Fibroblast of lung (primary cell): ENCODE results near the gene HRNR. TPM values are rescaled to one million over a fixed set of nuclear protein-coding genes. Genes with fewer than 3 reads are reported as not detected.
"Not testable (repeated sequence)": the region's sequence is repeated elsewhere in the genome, so short reads cannot be mapped to it uniquely, and the experiment has no call there.

ENCODE experiments used
- DNase-seq, 2 donors: peaks; one replicate each; pipeline versions ENCODE4 v3.0.0 to v3.0.0-alpha.2; 2010; ENCODE audit warnings: low read depth in 2 of 2
- H2AFZ ChIP-seq: 2 replicates; pipeline ENCODE4 v1.5.1; 2012; ENCODE audit warnings: low read length, control low read depth, inconsistent platforms
- H3K27ac ChIP-seq: 2 replicates; pipeline ENCODE4 v1.5.1; 2011; ENCODE audit warnings: low read length, control low read depth; ENCODE audit not compliant: insufficient read depth
- H3K27me3 ChIP-seq: 2 replicates; pipeline ENCODE4 v1.5.1; 2011; ENCODE audit warnings: mild to moderate bottlenecking, low read length; ENCODE audit not compliant: control insufficient read depth, insufficient read depth
- H3K36me3 ChIP-seq: 2 replicates; pipeline ENCODE4 v1.5.1; 2011; ENCODE audit warnings: low read length; ENCODE audit not compliant: control insufficient read depth, insufficient read depth
- H3K4me1 ChIP-seq: 2 replicates; pipeline ENCODE4 v1.5.1; 2011; ENCODE audit warnings: low read length; ENCODE audit not compliant: control insufficient read depth, insufficient read depth; ENCODE audit errors: extremely low read depth
- H3K4me2 ChIP-seq: 2 replicates; pipeline ENCODE4 v1.5.1; 2011; ENCODE audit warnings: low read length, control low read depth; ENCODE audit not compliant: insufficient read depth; ENCODE audit errors: extremely low read depth
- H3K4me3 ChIP-seq, 4 experiments: fragments of 200-600 bp in 1 of 4; sonication (generic) in 1 of 4; replicated peaks in 1 of 4; 2 replicates each; pipeline ENCODE4 v1.5.1; 2011 to 2016; ENCODE audit warnings: low read length in 4 of 4, low read depth in 3 of 4, mild to moderate bottlenecking in 3 of 4, control low read depth in 2 of 4, inconsistent platforms in 1 of 4, mixed read lengths in 1 of 4; ENCODE audit not compliant: insufficient read depth in 1 of 4; ENCODE audit errors: control extremely low read depth in 1 of 4
- H3K79me2 ChIP-seq: 2 replicates; pipeline ENCODE4 v1.5.1; 2012; ENCODE audit warnings: mild to moderate bottlenecking, low read length, inconsistent platforms; ENCODE audit not compliant: control insufficient read depth, insufficient read depth
- H3K9ac ChIP-seq: 2 replicates; pipeline ENCODE4 v1.5.1; 2011; ENCODE audit warnings: mild to moderate bottlenecking, low read length, control low read depth; ENCODE audit not compliant: insufficient read depth
- H3K9me3 ChIP-seq: 2 replicates; pipeline ENCODE4 v1.5.1; 2012; ENCODE audit warnings: low read depth, low read length; ENCODE audit not compliant: control insufficient read depth, insufficient read depth
- H4K20me1 ChIP-seq: 2 replicates; pipeline ENCODE4 v1.5.1; 2011; ENCODE audit warnings: low read length; ENCODE audit not compliant: control insufficient read depth, insufficient read depth; ENCODE audit errors: extremely low read depth
- EZH2 ChIP-seq: IDR thresholded peaks from 2 replicates; pipeline ENCODE4 v1.5.1; 2012; ENCODE audit warnings: low read length, control low read depth, mild to moderate bottlenecking; ENCODE audit errors: missing control alignments
- polyA plus RNA-seq, 2 donors: library from polyadenylated mRNA; depleted of rRNA in 1 of 2; stranded (reverse) in 1 of 2; unstranded in 1 of 2; fragments of >200 nt; gene quantifications; 2 replicates each; pipeline ENCODE4 v1.2.1, GENCODE V29; 2011 to 2012; ENCODE audit warnings: missing spikeins in 1 of 2
- total RNA-seq: library from RNA; depleted of rRNA; stranded (reverse); fragments of >200 nt; gene quantifications from 2 replicates; pipeline ENCODE4 v1.2.1, GENCODE V29; 2014
- TF ChIP-seq, protein P1 (sequence below), 2 donors: IDR thresholded peaks in 1 of 2; conservative IDR thresholded peaks in 1 of 2; 1 replicate in 1 of 2; 2 replicates in 1 of 2; pipeline ENCODE4 v1.5.1; 2011 to 2012; ENCODE audit warnings: low read length in 2 of 2, control low read depth in 1 of 2, inconsistent platforms in 1 of 2, low read depth in 1 of 2, mild to moderate bottlenecking in 1 of 2

HRNR gene
- total and polyA plus RNA-seq, 2 donors (not counting 1 experiment from before 2014, with no cell fraction given) = not detected

DNA sequence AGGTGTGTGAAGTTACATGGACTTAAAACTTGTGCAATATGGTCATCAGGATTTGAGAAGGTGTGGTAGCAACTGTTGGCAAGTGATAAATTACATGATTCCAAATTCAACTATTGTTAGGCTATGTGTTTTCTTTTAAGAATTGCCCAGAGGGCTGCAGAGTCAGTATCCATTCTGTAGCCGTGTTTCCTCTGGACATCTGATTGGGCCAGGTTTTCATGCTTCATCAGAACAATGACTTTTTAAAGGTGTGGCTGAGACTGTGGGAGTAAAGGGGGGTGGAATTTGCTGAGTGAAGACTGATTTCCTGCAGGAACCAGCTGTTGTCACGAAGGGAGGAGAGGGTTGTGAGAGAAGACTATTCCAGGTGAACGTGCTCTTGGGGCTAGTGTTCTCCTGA lies 1.7 kb upstream of the HRNR start:
- Histone ChIP-seq H3K79me2 (no peaks in the 10 kb centered on the region), H3K27me3 (no peaks in the 10 kb centered on the region), H3K4me1 (no peaks in the 10 kb centered on the region), H4K20me1 (no peaks in the 10 kb centered on the region), H2AFZ (no peak overlapping the region), H3K4me3 (no peak overlapping the region), H3K27ac (no peak overlapping the region), H3K36me3 (no peaks in the 10 kb centered on the region), H3K9ac (no peak overlapping the region), H3K4me2 (no peak overlapping the region), H3K9me3 (no peaks in the 10 kb centered on the region)
- TF ChIP-seq, protein P1, sequence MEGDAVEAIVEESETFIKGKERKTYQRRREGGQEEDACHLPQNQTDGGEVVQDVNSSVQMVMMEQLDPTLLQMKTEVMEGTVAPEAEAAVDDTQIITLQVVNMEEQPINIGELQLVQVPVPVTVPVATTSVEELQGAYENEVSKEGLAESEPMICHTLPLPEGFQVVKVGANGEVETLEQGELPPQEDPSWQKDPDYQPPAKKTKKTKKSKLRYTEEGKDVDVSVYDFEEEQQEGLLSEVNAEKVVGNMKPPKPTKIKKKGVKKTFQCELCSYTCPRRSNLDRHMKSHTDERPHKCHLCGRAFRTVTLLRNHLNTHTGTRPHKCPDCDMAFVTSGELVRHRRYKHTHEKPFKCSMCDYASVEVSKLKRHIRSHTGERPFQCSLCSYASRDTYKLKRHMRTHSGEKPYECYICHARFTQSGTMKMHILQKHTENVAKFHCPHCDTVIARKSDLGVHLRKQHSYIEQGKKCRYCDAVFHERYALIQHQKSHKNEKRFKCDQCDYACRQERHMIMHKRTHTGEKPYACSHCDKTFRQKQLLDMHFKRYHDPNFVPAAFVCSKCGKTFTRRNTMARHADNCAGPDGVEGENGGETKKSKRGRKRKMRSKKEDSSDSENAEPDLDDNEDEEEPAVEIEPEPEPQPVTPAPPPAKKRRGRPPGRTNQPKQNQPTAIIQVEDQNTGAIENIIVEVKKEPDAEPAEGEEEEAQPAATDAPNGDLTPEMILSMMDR (conservative IDR thresholded peaks at IDR 0.05 in 1 of 2, IDR thresholded peaks at IDR 0.05 in 1 of 2; ENCODE audit: low read depth in 1 of 2, low read length in 2 of 2) = no peak
- no peak for DNase-seq

DNA sequence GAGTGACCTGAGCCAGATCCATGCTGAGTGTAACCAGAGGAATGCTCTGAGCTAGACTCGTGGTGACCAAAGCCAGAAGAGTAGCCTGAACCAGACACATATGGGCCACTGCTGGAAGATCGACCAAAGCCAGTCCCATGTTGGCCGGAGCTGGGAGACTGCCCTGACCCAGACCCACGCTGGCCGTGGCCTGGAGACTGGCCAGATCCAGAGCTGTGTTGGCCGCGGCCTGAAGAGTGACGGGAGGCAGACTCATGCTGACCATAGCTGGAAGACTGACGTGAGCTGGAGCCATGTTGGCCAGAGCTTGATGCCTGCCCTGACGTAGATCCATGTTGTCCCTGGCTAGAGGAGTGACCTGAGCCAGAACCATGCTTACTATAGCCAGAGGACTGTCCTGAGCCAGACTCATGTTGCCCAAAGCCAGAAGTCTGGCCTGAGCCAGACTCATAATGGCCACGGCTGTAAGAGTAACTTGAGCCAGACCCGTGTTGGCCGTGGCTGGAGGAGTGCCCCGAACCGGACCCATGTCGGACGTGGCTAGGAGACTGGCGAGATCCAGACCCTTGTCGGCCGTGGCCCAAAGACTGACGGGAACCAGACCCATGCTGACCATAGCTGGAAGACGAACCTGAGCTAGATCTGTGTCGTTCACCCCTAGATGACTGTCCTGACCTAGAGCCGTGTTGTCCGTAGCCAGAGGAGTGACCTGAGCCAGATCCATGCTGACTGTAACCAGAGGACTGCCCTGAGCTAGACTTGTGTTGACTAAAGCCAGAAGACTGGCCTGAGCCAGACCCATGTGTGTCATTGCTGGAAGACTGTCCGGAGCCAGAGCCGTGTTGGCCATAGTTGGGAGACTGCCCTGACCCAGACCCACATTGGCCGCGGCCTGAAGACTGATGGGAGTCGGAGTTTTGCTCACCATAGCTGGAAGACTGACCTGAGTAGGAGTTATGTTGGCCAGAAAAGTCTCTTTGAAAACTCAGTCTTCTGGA lies 3.5 kb downstream of the HRNR start:
- no peaks in the 10 kb centered on the region for H3K9me3 ChIP-seq
- H4K20me1 ChIP-seq = no peaks in the 10 kb centered on the region
- no peak overlapping the region for H3K27ac ChIP-seq
- H3K27me3 ChIP-seq = no peaks in the 10 kb centered on the region
- H3K9ac ChIP-seq = no peak overlapping the region
- no peak overlapping the region for H2AFZ ChIP-seq
- H3K4me1 ChIP-seq = no peaks in the 10 kb centered on the region
- no peaks in the 10 kb centered on the region for H3K36me3 ChIP-seq
- TF ChIP-seq, protein P1 (conservative IDR thresholded peaks at IDR 0.05 in 1 of 2, IDR thresholded peaks at IDR 0.05 in 1 of 2; ENCODE audit: low read depth in 1 of 2, low read length in 2 of 2) = no peak
- TF ChIP-seq EZH2 = no peak
- H3K4me2 ChIP-seq = no peak overlapping the region
- no peaks in the 10 kb centered on the region for H3K79me2 ChIP-seq
- H3K4me3 ChIP-seq = no peak overlapping the region
- DNase-seq = no peak

DNA sequence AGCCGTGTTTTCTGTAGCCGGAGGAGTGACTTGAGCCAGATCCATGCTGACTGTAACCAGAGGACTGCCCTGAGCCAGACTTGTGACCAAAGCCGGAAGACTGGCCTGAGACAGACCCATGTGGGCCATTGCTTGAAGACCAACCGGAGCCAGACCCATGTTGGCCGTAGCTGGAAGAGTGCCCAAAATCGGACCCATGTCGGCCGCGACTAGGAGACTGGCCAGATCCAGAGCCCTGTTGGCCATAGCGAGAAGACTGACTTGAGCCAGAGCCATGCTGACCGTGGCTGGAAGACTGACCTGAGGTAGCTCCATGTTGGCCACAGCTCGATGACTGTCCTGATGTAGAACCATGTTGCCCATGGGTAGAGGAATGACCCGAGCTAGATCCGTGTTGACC lies 4.6 kb downstream of the HRNR start:
- not testable (repeated sequence) for H3K9ac ChIP-seq, H3K4me2 ChIP-seq, H3K4me1 ChIP-seq, H3K27ac ChIP-seq, H4K20me1 ChIP-seq, H2AFZ ChIP-seq, H3K79me2 ChIP-seq, H3K9me3 ChIP-seq, DNase-seq, H3K36me3 ChIP-seq, H3K4me3 ChIP-seq, H3K27me3 ChIP-seq
